ENCODE measurements around the gene RBMS3. TPM values are rescaled to one million over a fixed set of nuclear protein-coding genes. Genes with fewer than 3 reads are reported as not detected.

Gene RBMS3
- total RNA-seq, 1 donor from 2014 or later, result 47.6 TPM

GRCh38 chr3:29344935-29345334, 64.1 kb downstream of the RBMS3 start:
- H3K9me3 Mint-ChIP-seq (ENCODE audit: low read depth), result no peaks in the 10 kb centered on the region
- no peak overlapping the region for H3K4me3 Mint-ChIP-seq (ENCODE audit: unreplicated experiment)
- DNase-seq (ENCODE audit: low spot score), result no peak
- no peak for TF ChIP-seq CTCF (IDR thresholded peaks at IDR 0.05)
- H3K4me1 Mint-ChIP-seq (ENCODE audit: low read depth), result peaks cover 51% of the 10 kb centered on the region
- H3K36me3 Mint-ChIP-seq (ENCODE audit: low read depth), result peaks cover 1% of the 10 kb centered on the region
- peak overlapping the region; percentile 34 for H3K27ac Mint-ChIP-seq (ENCODE audit: unreplicated experiment)
- no peaks in the 10 kb centered on the region for H3K27me3 Mint-ChIP-seq (ENCODE audit: low read depth)

- no peaks in the 10 kb centered on the region for H3K27me3 Mint-ChIP-seq (ENCODE audit: low read depth)
Measured at GRCh38 chr3:29345516-29346300, 64.8 kb downstream of the RBMS3 start.

GRCh38 chr3:29346828-29347227, 66.0 kb downstream of the RBMS3 start:
- TF ChIP-seq CTCF (IDR thresholded peaks at IDR 0.05), result peak; percentile 42

More at GRCh38 chr3:29345516-29346300, 64.8 kb downstream of the RBMS3 start:
- no peak for DNase-seq (ENCODE audit: low spot score)
- no peaks in the 10 kb centered on the region for H3K9me3 Mint-ChIP-seq (ENCODE audit: low read depth)
- no peak for TF ChIP-seq CTCF (IDR thresholded peaks at IDR 0.05)
- peaks cover 45% of the 10 kb centered on the region for H3K4me1 Mint-ChIP-seq (ENCODE audit: low read depth)
- peaks cover 1% of the 10 kb centered on the region for H3K36me3 Mint-ChIP-seq (ENCODE audit: low read depth)
- H3K4me3 Mint-ChIP-seq (ENCODE audit: unreplicated experiment), result no peak overlapping the region
- peak overlapping the region; percentile 34 for H3K27ac Mint-ChIP-seq (ENCODE audit: unreplicated experiment)

GRCh38 chr3:29347412-29347811, 66.5 kb downstream of the RBMS3 start:
- H3K9me3 Mint-ChIP-seq (ENCODE audit: low read depth), result no peaks in the 10 kb centered on the region
- peaks cover 1% of the 10 kb centered on the region for H3K36me3 Mint-ChIP-seq (ENCODE audit: low read depth)
- peak overlapping the region; percentile 96 for H3K27ac Mint-ChIP-seq (ENCODE audit: unreplicated experiment)
- DNase-seq (ENCODE audit: low spot score), result no peak
- peaks cover 48% of the 10 kb centered on the region for H3K4me1 Mint-ChIP-seq (ENCODE audit: low read depth)
- no peaks in the 10 kb centered on the region for H3K27me3 Mint-ChIP-seq (ENCODE audit: low read depth)
- peak overlapping the region; percentile 56 for H3K4me3 Mint-ChIP-seq (ENCODE audit: unreplicated experiment)
- no peak for TF ChIP-seq CTCF (IDR thresholded peaks at IDR 0.05)

More at GRCh38 chr3:29346828-29347227, 66.0 kb downstream of the RBMS3 start:
- no peak for DNase-seq (ENCODE audit: low spot score)
- Mint-ChIP-seq H3K27ac (ENCODE audit: unreplicated experiment) (peak overlapping the region; percentile 87), H3K27me3 (ENCODE audit: low read depth) (no peaks in the 10 kb centered on the region), H3K4me3 (ENCODE audit: unreplicated experiment) (no peak overlapping the region), H3K4me1 (ENCODE audit: low read depth) (peaks cover 47% of the 10 kb centered on the region), H3K9me3 (ENCODE audit: low read depth) (no peaks in the 10 kb centered on the region), H3K36me3 (ENCODE audit: low read depth) (peaks cover 1% of the 10 kb centered on the region)

GRCh38 chr3:29348316-29348715, 67.4 kb downstream of the RBMS3 start:
- Mint-ChIP-seq H3K36me3 (ENCODE audit: low read depth) (peaks cover 3% of the 10 kb centered on the region), H3K9me3 (ENCODE audit: low read depth) (no peaks in the 10 kb centered on the region), H3K27me3 (ENCODE audit: low read depth) (no peaks in the 10 kb centered on the region), H3K4me1 (ENCODE audit: low read depth) (peaks cover 51% of the 10 kb centered on the region), H3K4me3 (ENCODE audit: unreplicated experiment) (peak overlapping the region; percentile 56), H3K27ac (ENCODE audit: unreplicated experiment) (peak overlapping the region; percentile 96)
- no peak for DNase-seq (ENCODE audit: low spot score)
- no peak for TF ChIP-seq CTCF (IDR thresholded peaks at IDR 0.05)
